ENCODE results near the gene CRELD1.
A peak's percentile ranks its signal among the peaks of the same experiment; 100 is the strongest.

- TF ChIP-seq CTCF (IDR thresholded peaks at IDR 0.05; ENCODE audit: low read depth, low read length) (peak; percentile 13), POLR2A (IDR thresholded peaks at IDR 0.05; ENCODE audit: extremely low read depth, insufficient read length) (no peak)
- TF ChIP-seq, protein P1, sequence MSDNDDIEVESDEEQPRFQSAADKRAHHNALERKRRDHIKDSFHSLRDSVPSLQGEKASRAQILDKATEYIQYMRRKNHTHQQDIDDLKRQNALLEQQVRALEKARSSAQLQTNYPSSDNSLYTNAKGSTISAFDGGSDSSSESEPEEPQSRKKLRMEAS (IDR thresholded peaks at IDR 0.05; ENCODE audit: low read depth, low read length) = peak; percentile 63
Measured at GRCh38 chr3:9957214-9957613, 23.6 kb downstream of the CRELD1 start.

Measured in NB4 (cell line).